ENCODE results near the gene LOXHD1.

GRCh38 chr18:46657115-46657955 lies at the start of gene LOXHD1:
- TF ChIP-seq CTCF (IDR thresholded peaks at IDR 0.05; ENCODE audit: low read depth, low read length) (no peak), POLR2A (IDR thresholded peaks at IDR 0.05; ENCODE audit: extremely low read depth, insufficient read length) (no peak), MAX (IDR thresholded peaks at IDR 0.05; ENCODE audit: low read depth, low read length) (no peak)
